Measurements from ENCODE around the gene PAFAH1B1. TPM values are rescaled to one million over a fixed set of nuclear protein-coding genes. Genes with fewer than 3 reads are reported as not detected.

PAFAH1B1 gene
- total RNA-seq, 2 donors from 2014 or later, result 102 to 164 TPM

DNA sequence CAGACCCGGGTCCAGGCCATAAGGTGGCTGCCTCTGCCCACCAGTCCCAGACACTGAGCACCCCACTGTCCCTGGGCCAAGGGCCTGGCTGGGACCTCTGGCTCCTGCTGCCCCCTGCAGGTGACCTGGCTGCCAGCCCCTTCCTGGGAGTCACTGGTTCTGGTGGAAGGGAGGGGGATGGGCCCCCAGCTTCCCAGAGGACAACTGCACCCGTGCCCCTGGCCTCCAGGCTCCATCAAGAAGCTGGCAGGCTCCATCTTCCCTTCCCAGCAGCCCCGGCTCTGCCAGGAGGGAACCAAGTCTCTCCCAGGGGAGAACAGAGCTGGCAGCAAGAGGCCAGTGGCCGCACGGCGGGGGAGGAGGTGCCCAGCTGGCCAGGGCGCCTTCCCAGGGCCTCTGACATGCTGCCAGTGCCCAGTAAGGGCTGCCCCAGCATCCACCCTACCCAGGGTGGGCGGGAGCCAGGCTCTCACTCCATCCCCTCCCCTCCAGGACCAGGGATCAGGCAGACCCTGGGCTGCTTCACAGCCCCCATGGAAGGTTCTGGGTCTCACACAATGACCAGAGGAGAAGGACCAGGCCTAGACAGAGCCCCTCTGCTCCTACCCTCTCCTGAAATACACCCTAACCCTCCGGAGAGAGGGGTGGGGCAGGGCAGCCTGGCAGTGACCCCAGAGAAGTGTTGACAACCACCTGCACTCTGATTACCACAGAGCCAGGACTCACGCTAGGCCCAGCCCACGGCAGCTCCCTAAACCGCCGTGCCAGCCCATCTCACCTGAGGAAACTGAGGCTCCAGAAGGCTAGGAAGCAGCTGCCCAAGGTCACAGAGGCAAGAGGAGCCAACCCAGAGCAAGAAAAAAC, 114.5 kb downstream of the PAFAH1B1 start:
- TF ChIP-seq, protein P1, sequence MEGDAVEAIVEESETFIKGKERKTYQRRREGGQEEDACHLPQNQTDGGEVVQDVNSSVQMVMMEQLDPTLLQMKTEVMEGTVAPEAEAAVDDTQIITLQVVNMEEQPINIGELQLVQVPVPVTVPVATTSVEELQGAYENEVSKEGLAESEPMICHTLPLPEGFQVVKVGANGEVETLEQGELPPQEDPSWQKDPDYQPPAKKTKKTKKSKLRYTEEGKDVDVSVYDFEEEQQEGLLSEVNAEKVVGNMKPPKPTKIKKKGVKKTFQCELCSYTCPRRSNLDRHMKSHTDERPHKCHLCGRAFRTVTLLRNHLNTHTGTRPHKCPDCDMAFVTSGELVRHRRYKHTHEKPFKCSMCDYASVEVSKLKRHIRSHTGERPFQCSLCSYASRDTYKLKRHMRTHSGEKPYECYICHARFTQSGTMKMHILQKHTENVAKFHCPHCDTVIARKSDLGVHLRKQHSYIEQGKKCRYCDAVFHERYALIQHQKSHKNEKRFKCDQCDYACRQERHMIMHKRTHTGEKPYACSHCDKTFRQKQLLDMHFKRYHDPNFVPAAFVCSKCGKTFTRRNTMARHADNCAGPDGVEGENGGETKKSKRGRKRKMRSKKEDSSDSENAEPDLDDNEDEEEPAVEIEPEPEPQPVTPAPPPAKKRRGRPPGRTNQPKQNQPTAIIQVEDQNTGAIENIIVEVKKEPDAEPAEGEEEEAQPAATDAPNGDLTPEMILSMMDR (IDR thresholded peaks at IDR 0.05), result peak; percentile 32
- H3K36me3 ChIP-seq, result peaks cover 3% of the 10 kb centered on the region
- H3K4me3 ChIP-seq, result peak overlapping the region; percentile 52
- H3K27me3 ChIP-seq (replicated peaks; ENCODE audit: insufficient read depth), result no peaks in the 10 kb centered on the region
- no peaks in the 10 kb centered on the region for H3K9me3 ChIP-seq
- ATAC-seq (ENCODE audit: insufficient number of reproducible peaks, low FRiP score, low read depth) (peak; percentile 18), DNase-seq (ENCODE audit: low spot score) (no peak)
- H3K4me1 ChIP-seq (ENCODE audit: control insufficient read depth in 1 of 2, low read depth in 2 of 2), result peaks cover 40 to 47% of the 10 kb centered on the region in 2 donors
- peak overlapping the region; percentile 52 to 63 for H3K27ac ChIP-seq

DNA sequence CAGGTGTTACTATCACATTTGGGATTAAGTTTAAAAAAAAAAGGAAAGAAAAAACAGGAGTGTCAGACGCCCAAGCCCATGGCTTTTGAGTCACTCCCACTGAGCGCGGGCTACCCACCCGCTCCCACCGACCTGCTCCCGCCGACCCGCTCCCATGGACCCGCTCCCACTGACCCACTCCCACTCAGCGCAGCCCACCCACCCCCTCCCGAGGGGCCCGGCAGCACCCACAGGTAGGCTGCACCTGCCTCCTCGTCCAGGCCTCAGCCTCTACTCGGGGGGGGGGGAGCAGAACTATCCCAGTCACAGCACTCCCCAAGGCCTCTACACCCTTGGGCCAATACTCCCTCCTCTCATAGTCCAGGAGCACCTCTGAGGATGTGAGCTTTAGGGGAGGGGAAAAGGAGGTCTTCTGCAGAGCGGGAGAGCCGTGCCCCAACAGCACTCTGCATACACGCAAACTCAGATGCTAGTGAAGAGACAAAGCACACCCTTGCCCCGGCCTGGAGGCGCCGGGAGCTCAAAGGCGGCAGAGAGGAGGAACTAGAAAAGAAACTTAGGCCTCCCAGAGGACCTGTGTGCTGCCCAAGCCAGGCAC, 115.2 kb downstream of the PAFAH1B1 start:
- Histone ChIP-seq H3K4me1 (ENCODE audit: control insufficient read depth in 1 of 2, low read depth in 2 of 2) (peaks cover 40 to 47% of the 10 kb centered on the region in 2 donors), H3K27ac (peak overlapping the region; percentile 52 to 63), H3K4me3 (peak overlapping the region; percentile 52), H3K27me3 (replicated peaks; ENCODE audit: insufficient read depth) (no peaks in the 10 kb centered on the region), H3K9me3 (no peaks in the 10 kb centered on the region), H3K36me3 (no peaks in the 10 kb centered on the region)
- TF ChIP-seq, protein P1 (IDR thresholded peaks at IDR 0.05), result no peak
- no peak for DNase-seq (ENCODE audit: low spot score)
- ATAC-seq (ENCODE audit: insufficient number of reproducible peaks, low FRiP score, low read depth), result no peak

GRCh38 chr17:2709183-2709661, 115.8 kb downstream of the PAFAH1B1 start:
- H3K4me1 ChIP-seq (ENCODE audit: control insufficient read depth in 1 of 2, low read depth in 2 of 2), result peaks cover 40 to 47% of the 10 kb centered on the region in 2 donors
- TF ChIP-seq, protein P1 (IDR thresholded peaks at IDR 0.05), result no peak

DNA sequence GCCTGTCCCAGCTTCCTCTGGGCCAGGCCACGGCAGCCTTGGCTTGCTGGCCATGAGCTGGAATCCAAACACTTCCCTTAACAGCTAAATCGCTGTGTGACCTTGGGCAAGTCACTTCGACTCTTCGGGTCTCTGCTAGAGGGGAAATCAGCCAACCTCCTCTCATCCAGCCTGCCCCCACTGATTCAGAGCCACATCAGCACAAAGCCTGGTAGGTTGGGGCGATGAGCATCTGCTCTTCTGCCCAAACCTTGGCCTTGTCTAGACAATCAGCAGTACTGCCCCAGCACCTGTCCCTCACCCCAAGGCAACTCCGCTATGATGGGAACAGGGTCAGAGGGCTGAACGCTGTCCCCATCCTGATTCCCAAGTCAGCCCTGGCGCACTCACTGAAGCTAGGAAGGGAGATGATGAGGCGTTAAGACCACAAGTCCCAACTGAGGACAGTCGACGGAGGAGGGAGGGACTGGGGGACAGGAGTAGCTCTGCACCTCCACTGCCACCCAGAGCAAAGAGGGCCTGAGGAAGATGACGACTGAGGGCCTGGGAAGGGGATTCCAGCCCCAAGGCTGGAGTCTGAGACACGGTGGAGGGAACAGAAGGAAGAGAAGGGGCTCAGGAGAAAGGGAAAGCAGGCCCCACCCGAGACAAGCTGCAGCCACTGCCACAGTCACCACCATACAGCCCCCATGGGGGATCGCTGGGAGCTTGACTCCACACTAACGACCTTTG, 116.8 kb downstream of the PAFAH1B1 start:
- TF ChIP-seq, protein P1 (IDR thresholded peaks at IDR 0.05), result no peak
- ATAC-seq (ENCODE audit: insufficient number of reproducible peaks, low FRiP score, low read depth), result no peak
- no peak for DNase-seq (ENCODE audit: low spot score)
- H3K27ac ChIP-seq, result peak overlapping the region in 1 of 2 donors; percentile 52
- peaks cover 40 to 47% of the 10 kb centered on the region in 2 donors for H3K4me1 ChIP-seq (ENCODE audit: control insufficient read depth in 1 of 2, low read depth in 2 of 2)
- peak overlapping the region; percentile 70 for H3K4me3 ChIP-seq
- no peaks in the 10 kb centered on the region for H3K27me3 ChIP-seq (replicated peaks; ENCODE audit: insufficient read depth)
- no peaks in the 10 kb centered on the region for H3K36me3 ChIP-seq
- H3K9me3 ChIP-seq, result no peaks in the 10 kb centered on the region

More at GRCh38 chr17:2709183-2709661, 115.8 kb downstream of the PAFAH1B1 start:
- Histone ChIP-seq H3K27ac (peak overlapping the region; percentile 52 to 63), H3K27me3 (replicated peaks; ENCODE audit: insufficient read depth) (no peaks in the 10 kb centered on the region), H3K4me3 (peak overlapping the region; percentile 52), H3K9me3 (no peaks in the 10 kb centered on the region), H3K36me3 (no peaks in the 10 kb centered on the region)
- ATAC-seq (ENCODE audit: insufficient number of reproducible peaks, low FRiP score, low read depth) (no peak), DNase-seq (ENCODE audit: low spot score) (no peak)
